Astrocyte (in vitro differentiated cells and primary cell): ENCODE results near the gene POLE4.

ENCODE experiments used
- CTCF ChIP-seq: IDR thresholded peaks from 2 replicates; pipeline ENCODE4 v1.5.1; 2011; ENCODE audit warnings: low read depth, mild to moderate bottlenecking, inconsistent platforms, low read length, moderate library complexity; ENCODE audit not compliant: insufficient read depth
- EZH2 ChIP-seq: IDR thresholded peaks from 2 replicates; pipeline ENCODE4 v1.6.1; 2012; ENCODE audit warnings: mild to moderate bottlenecking, low read length, inconsistent platforms; ENCODE audit not compliant: insufficient read depth

DNA sequence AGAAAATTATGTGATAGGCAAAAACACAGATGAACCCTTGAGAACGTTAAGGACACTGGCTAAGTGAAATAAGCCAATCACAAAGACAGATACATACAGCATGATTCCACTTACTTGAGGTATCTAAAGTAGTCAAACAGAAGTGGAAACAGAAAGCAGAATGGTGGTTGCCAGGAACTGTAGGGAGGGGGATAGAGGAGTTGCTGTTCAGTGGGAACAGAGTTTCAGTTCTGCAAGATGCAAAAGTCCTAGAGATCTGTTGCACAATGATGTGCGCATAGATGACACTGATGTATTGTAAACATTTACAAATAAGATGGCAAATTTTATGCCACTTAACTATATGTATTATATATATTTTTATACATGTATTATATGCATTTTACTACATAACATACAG is 59.7 kb downstream of the POLE4 start:
- TF ChIP-seq CTCF (no peak), EZH2 (no peak)
